Measurements from ENCODE around the gene DPM2.

DNA sequence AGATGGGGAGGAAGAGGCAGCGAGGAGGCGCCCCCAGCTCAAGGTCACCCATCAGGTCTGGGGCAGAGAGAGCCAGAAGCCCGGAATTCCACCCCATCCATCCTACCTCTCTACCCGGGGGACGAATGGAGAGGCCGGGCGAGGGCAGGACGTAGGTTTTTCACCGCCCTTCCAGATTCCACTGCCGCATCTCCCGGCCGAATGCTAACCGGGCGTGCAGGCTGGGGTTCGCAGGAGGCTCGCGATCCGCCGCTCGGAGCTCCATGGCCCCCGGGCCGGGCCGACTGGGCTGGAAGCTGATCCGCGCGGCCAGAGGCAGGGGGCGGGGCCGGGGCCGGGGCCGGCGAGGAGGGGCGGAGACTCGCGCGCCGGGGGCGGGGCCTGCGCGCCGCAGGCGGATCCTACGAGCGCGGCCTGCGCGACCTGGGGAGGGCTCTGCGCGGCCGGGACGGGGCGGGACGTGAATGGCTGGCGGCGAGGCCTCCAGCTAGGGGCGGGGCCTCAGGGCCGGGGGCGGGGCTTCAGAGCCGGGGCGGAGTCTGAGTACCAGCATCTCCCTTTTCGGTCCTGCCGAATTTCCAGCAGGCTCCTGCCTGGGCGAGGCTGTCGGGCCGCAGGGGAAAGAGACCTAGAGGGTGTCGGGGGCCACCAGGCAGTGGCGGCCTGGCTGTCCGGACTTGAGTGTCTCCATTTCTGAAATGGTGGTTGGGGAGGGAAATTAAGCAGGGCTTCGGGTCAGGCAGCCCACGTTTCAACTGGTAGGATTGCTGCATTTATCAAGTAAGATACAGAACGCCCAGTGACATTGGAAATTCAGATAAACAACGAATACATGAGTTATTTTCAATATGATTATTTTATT is 20.7 kb downstream of the DPM2 start, which contains the start of gene ST6GALNAC4:
- TF ChIP-seq POLR2A (IDR thresholded peaks at IDR 0.05) (peak; percentile 64), EP300 (IDR thresholded peaks at IDR 0.05) (peak; percentile 9)
- TF ChIP-seq, protein P1, sequence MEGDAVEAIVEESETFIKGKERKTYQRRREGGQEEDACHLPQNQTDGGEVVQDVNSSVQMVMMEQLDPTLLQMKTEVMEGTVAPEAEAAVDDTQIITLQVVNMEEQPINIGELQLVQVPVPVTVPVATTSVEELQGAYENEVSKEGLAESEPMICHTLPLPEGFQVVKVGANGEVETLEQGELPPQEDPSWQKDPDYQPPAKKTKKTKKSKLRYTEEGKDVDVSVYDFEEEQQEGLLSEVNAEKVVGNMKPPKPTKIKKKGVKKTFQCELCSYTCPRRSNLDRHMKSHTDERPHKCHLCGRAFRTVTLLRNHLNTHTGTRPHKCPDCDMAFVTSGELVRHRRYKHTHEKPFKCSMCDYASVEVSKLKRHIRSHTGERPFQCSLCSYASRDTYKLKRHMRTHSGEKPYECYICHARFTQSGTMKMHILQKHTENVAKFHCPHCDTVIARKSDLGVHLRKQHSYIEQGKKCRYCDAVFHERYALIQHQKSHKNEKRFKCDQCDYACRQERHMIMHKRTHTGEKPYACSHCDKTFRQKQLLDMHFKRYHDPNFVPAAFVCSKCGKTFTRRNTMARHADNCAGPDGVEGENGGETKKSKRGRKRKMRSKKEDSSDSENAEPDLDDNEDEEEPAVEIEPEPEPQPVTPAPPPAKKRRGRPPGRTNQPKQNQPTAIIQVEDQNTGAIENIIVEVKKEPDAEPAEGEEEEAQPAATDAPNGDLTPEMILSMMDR (IDR thresholded peaks at IDR 0.05) = no peak
